MV-4-11 (cell line): Measurements from ENCODE around the gene MISFA.
A peak's percentile ranks its signal among the peaks of the same experiment; 100 is the strongest.
"Not testable (repeated sequence)": the region's sequence is repeated elsewhere in the genome, so short reads cannot be mapped to it uniquely, and the experiment has no call there.

Experiments
- DNase-seq: peaks from one replicate; lab custom pipeline; 2025; lab: John Stamatoyannopoulos, UW

The MISFA gene

GRCh38 chr11:18599739-18600230, at the start of gene MISFA:
TSS of gene MISFA (plus strand) at chr11:18599789. CDS start at chr11:18599929, 140 bp downstream.
- no peak for DNase-seq

- DNase-seq, result no peak
These were observed 36.4 kb upstream of the MISFA start for GRCh38 chr11:18563090-18563730.

- no peak for DNase-seq
These were observed 35.4 kb upstream of the MISFA start for GRCh38 chr11:18564149-18564548.

- DNase-seq, result no peak
These were observed 33.2 kb upstream of the MISFA start for GRCh38 chr11:18566406-18566805.

GRCh38 chr11:18567081-18567480, 32.5 kb upstream of the MISFA start:
- DNase-seq, result no peak

GRCh38 chr11:18575361-18575760, 24.2 kb upstream of the MISFA start:
- DNase-seq, result no peak

GRCh38 chr11:18578975-18579598, 20.5 kb upstream of the MISFA start:
- DNase-seq, result no peak

GRCh38 chr11:18580113-18580766, 19.3 kb upstream of the MISFA start:
- DNase-seq, result no peak

- no peak for DNase-seq
These were observed 17.8 kb upstream of the MISFA start for GRCh38 chr11:18581825-18582224.

GRCh38 chr11:18588297-18589252, 11.0 kb upstream of the MISFA start, which contains the start of gene UEVLD:
TSS of gene UEVLD (minus strand) at chr11:18588734. CDS start at chr11:18588654, 80 bp downstream.
- peak; percentile 73 for DNase-seq

GRCh38 chr11:18590571-18590970, 9.0 kb upstream of the MISFA start:
- no peak for DNase-seq

GRCh38 chr11:18594088-18594487, 5.5 kb upstream of the MISFA start:
- not testable (repeated sequence) for DNase-seq

- no peak for DNase-seq
These were observed 4.4 kb upstream of the MISFA start for GRCh38 chr11:18594999-18595749.

- no peak for DNase-seq
These were observed 1.5 kb downstream of the MISFA start for GRCh38 chr11:18600915-18601569.

GRCh38 chr11:18608376-18608775, 8.8 kb downstream of the MISFA start:
- DNase-seq, result peak; percentile 48

GRCh38 chr11:18611196-18611595, 11.6 kb downstream of the MISFA start:
- DNase-seq, result no peak

GRCh38 chr11:18612394-18612793, 12.8 kb downstream of the MISFA start:
- DNase-seq, result no peak

GRCh38 chr11:18614667-18615066, 15.1 kb downstream of the MISFA start:
- no peak for DNase-seq

GRCh38 chr11:18615628-18616392, 16.2 kb downstream of the MISFA start:
- peak; percentile 95 for DNase-seq
